Hepatic stellate cell (primary cell): ENCODE results near the gene EDEM1.

Experiments used
- DNase-seq: peaks from one replicate; pipeline ENCODE4 v3.0.0; 2011; ENCODE audit warnings: low spot score

EDEM1 gene

DNA sequence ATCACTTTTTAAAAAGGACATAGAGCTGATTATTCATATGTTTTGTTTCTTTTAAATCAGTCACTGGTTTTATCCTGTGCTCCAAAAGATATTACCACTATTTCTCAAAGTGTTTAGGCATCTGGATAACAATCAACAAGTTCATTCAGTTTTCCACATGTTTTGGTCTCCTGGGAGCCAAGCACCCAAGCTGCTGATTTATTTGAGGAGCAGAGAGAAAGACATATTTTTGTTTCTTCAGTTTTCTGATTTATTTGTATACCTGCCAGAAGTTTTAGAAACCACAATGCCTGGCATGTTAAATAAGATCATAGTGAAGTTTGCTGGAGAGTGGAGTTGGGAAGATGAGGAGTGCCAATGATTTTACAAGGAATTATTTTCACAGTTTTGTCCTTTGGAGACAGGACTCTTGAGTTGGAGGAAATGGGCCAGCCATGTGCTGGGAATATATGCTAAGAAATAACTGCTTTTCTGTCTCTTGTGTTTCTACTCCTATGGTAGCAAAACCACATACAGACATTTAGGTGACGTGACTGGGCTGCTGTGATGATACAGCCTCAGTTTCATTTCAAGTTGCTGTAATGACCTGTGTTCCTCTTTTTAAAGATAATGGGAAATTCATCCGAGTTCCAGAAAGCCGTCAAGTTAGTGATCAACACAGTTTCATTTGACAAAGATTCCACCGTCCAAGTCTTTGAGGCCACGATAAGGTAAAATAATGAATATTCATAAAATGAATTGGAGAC is 11.7 kb downstream of the EDEM1 start:
- no peak for DNase-seq

DNA sequence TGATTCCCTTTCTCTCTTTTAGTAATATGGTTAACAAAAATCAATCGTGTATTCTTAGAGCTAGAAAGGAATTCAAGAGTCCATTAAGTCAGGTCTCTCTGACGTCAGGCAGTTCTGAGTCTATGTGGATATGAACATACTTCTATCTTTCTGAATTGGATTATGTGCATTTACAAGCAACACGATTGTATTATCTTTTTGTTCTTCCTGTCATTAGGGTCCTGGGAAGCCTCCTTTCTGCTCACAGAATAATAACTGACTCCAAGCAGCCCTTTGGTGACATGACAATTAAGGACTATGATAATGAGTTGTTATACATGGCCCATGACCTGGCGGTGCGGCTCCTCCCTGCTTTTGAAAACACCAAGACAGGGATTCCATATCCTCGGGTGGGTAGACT is 14.0 kb downstream of the EDEM1 start:
- DNase-seq = no peak

DNA sequence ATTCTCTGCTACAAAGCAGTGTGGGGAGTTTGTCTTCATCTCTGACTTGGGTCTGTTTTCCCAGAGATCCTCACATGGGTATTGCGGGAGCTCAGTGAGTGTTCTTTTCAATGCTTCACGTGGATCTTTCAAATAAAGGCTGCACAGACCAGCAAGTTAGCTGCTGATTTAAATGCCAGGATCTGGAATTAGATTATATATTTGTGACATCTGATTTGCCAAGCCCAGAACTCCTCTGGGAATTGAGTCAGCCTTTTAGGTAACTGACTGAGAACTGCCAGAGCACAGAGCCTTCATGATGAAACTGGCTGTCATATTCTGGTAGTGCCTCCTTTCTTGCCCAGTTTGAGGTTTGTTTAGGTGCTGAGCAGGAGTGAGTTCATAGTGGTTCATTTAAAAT is 14.7 kb downstream of the EDEM1 start:
- DNase-seq = no peak

DNA sequence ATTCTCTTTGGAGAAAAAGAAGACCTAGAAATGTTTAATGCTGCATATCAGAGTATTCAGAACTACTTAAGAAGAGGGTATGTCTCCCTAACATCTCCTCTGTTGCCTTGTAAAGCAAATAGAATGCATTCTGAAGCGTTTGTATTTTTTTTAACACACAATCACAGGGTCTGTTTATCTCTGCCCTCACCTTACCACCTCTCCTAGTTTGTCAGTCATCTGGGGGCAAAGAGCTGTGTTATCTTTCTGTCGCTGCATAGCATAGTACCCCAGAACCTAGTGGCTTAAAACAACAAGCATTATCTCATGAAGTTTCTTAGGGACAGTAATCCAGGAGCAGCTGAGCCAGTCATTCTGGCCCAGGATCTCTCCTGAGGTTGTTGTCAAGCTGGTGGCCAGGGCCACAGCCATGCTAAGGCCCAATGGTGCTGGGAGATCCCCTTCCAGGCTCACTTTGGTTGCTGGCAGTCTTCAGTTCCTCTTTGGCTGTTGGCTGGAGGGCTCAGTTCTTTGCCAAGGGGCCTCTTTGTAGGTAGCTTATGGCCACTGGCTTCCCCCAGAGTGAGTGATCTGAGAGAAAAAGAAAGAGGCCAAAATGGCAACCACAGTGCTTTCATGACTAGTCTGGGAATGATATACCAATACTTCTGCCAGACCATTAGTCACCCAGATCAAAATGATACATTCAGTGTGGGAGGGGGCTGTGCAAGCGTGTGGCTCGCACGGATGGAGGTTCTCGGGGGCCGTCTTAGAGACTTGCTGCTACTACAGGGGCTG is 17.8 kb downstream of the EDEM1 start:
- DNase-seq = no peak

DNA sequence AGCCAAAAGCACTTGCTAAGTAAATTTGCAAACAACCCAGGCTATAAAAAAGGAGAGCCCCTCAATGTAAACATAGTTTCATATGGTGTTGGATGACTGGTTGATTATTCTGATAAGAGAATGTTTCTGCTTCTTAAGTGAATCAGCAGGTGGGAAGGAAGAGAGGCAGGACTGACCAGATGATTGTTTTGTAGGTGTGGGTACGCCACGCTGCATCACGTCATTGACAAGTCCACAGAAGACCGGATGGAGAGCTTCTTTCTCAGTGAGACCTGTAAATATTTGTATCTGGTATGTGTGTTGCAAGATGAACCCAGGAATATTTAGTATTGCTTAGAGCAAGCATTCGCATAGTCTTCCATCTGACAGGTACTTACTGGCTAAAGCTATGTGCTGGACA is 23.4 kb downstream of the EDEM1 start:
- DNase-seq = no peak

DNA sequence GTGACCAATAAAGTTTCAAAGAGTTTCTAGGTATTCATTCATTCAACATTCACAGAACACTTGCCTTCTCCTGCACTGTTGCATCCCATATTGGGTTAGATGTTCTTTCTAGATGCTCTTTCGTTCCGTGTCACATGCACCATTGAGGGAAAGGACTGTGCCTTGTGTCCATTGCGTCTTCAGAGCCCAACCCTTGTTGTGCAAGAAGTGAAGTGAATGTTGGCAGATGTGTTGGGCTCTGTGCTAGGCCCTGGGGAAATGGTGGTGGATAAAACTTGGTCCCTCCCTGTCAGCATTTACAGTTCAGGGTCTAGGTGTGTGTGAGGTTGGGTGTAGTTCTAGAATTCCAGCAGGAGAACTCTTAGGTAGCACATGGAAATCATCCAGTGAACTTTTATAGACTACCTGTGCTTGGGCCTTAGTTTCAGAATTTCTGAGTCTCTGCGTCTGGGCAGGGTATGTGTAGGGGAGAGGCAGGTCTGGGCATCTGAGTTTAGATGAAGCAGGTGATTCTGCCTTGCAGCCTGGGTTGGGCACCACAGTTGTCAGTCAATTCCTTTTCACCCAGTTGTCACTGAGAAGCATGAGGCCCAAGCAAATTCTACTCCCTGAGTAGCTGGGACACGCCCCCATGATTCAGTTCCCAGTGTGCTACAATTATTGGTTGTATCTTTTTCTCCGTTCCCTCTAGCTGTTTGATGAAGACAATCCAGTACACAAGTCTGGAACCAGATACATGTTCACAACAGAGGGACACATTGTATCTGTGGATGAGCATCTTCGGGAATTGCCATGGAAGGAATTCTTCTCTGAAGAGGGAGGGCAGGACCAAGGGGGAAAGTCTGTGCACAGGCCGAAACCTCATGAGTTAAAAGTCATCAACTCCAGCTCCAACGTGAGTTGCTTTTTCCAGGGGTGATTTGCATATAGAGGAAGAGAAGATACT is 25.4 kb downstream of the EDEM1 start:
- DNase-seq = no peak

DNA sequence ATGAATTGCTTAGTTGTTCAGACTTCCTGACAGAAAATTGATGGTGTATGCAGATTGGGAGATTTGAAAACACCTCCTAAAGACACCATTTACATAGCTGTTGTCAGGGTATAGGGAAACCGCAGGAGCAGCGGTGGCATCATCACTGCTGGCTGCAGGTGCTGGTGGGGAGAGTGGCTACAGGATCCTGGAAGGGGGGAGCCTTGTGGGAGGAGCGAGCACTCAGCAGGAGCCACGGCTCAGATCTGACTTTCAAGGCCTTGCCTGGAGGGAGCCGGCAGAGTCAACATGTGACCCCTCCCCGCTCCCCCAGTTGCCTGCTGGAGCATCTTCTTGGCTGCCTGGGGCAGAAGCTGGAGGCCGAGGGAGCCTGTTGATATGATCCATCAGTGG is 26.1 kb downstream of the EDEM1 start:
- no peak for DNase-seq

DNA sequence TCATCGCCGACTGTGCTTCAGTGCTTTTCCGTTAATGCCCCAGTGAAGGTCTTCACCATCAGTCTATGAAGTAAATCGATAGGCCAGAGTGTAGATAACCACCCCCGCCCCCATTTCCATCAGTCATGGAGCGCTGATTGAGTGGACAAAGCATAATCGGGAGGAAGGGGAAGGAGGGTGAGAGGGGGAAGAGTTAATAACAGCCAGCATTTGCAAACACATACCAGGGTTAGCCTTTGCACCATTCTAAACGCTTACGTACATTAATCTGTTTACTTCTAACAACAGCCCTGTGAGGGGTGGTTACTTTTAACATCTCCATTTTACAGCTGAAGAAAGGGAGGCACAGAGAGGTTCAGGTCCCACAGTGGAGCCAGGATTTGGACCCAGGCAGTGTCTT is 26.8 kb downstream of the EDEM1 start:
- DNase-seq = no peak

DNA sequence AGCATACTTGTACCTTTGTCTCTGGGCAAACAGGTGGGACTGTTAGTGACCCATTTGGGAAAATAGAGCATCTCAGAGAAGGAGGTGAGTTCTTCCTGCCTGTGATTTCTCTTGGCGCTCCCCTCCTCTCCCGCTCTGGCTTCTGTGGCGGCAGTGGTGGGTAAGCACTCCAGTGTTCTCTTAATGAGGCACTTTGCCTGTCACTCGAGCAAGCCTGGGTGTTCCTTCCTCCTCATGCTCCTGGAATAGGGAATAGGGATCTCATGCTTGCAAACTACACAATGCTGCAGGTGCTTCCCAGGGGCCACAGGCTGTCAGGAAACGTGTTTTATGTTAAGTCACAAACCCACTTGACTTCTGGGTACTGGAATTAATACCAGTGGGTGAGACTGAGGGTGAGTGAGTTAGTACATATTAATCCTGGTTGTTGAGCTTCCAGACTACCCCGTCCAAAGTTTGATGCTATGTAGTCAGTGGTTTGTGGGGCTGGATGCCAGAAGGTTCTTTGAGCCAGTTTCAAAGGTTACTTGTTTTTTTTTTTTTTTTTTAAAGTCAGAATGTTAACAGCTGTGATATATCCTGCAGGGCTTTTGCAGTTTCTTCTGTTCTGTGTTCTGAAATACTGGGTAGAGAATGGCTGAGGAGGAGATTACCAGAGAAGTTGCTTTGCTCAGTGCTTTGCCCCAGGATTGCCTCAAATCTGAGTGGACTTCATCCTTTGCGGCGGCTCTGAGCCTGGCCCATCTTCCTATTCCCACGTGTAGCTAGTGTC is 30.5 kb downstream of the EDEM1 start:
- DNase-seq = no peak

DNA sequence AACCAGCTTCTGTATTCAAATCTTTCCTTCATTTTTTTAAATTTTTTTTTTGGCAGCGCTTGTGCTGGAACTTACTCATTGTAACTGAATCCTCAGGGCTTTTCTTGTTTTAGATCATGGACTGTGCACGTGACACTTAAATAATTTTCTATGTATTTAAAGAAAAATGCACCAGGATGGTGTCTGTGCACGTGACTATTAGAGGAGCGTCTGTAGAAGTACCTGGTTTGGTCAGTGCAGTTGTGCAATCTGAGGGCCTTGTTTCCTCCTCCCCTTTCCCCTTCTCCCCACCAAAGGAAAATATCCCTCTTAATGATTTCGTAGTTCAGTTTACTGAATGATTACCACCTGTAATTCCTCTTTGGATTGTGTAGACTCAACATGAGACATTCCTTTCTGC is 31.3 kb downstream of the EDEM1 start:
- no peak for DNase-seq

DNA sequence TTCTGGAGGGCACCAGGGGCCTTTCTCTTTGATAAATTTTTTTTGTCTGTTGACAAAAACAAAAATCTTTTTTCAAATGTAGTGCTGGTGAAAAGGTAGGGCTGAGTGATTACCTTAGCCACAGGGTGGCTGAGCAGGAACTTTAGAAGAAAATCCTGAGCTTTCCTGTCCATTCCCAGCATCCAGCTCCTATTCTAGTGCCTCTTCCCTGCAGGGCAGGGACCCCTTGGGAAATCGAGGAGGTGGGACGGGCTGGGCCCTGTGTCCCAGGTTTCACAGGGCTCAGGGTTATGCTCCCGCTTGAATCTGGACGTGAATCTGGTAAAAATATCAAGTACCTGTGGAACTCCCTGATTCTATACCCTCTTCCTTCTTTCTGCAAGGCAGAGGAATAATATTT is 31.7 kb downstream of the EDEM1 start:
- DNase-seq = no peak

DNA sequence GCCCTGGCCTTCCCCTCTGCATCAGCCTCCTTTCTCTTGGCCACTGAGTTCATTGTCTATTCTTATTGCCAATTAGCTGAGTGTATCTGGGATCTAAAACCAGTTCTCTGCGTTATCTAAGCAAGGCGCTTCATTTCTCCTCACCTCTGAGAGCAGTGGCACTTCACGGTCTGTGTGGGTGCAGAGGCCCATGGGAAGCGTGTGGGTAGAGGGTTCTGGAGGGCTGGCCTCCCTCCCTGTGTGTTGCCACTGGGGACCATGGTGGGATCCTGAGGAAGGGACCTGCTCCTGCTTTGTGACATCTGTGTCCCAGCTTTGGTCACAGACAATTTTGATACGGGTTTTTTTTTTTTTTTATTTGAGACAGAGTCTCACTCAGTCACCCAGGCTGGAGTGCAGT is 32.7 kb downstream of the EDEM1 start:
- no peak for DNase-seq

DNA sequence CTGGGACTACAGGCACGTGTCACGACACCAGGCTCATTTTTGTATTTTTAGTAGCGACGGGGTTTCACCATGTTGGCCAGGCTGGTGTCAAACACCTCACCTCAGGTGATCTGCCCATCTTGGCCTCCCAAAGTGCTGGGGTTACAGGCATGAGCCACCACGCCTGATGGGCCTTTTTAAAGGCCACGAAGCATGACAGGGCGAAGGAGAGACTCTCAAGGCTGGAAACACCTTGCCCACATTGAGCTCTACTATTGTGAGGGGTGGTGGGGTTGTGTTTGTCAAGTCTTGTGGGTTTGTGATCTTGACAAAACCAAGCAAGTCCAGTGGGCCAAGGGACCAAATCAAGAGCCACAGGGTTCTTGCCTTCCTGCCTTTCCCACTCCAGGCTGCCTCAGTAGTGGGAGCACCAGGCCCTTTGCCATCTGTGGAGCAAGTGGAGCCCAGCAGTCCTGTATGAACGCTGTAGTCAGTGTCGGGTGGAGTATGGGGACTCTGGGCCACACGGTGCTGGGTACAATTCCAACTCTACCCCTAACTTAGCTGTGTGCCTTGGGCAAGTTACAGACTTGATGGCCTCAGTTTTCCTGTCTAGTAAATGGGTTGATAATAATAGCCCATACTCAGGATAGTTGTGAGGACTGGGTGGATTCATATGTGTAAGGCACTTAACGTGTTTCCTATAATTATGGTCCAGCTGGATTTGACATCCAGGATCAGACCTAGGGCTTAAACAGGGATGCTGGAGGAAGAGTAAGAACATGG is 33.3 kb downstream of the EDEM1 start:
- DNase-seq = no peak

DNA sequence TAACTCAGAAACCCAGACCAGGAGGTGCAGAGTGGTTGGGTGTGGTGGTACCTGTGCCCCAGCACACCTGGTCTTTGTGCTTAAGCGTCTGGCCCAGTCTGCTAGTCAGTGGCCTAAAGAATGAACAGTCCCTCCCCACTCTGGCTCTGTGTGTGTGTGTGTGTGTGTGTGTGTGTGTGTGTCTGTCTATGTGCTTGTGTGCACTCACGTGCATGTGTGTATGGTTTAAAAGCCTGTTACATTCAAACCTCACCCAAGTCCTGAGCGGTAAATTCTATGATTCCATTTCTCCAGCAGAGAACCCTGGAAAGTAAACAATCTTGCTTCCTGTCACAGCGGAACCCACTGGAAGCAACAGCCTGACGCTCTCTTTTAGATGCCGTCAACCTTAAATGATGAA is 34.2 kb downstream of the EDEM1 start:
- DNase-seq = no peak

DNA sequence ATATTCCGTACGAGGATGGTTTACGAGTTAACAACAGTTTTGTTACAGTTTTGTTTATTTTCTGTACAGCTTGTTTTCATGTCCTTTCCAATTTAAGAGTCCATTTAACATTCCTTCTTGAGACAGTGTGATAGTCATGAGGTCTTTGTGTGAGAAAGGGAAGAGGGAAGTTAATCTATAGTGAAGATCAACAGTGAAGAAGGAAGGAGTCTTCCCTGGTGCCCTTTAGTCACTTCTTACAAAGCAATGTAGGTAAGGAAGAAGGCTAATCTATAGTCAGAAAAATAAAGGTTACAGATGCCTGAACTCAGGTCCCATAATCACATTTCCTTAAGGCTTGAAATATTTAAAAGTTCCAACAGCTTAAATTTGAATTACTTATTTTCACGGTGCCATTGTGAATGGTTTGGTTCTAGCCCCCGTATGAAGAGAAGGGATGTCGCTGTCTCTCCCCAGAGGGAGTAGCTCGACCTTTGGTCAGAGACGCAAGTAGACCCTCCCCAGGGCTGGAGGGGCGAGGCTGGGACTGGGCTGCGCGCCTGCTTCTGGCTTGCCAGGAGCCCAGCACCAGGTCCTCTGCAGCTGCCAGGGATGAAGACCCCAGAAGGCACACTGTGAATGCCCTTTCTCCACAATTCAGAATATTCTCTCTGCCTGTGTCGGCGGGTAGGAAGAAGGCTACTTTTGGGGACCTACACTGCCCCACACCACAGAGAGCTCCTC is 34.9 kb downstream of the EDEM1 start:
- DNase-seq = no peak

DNA sequence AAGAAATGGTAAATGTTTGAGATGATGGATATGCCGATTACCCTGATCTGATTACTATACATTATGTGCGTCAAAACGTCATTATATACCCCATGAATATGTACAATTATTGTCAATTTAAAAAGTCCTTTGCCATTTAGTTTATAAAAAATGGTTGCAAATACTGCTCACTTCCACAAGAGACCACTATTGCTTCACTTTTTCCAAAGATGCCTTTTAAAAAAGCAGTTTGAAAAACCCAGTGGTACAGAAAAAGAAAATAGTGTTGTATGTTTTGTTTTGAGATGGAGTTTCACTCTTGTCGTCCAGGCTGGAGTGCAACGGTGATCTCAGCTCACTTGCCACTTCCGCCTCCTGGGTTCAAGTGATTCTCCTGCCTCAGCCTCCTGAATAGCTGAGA is 39.3 kb downstream of the EDEM1 start:
- DNase-seq = peak; percentile 34

DNA sequence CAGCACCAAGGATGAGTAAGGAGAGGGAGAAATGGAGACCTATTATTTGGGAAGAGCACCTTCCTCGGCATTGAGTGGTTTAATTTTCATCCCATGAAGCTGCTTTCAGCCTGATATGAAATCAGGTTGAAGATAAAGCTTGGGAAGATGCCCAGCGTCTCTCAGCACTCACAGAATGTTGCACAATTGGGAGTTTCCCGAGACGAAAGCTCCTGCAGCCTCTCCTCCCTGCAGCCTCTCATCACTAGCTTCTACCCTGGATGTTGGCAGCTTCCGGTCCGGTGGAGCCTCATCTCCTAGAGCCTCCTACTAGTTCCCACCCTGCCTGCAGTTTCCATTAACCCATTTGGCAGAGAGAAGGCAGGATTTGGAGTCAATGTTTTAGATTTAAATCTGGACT is 40.3 kb downstream of the EDEM1 start:
- DNase-seq = no peak

DNA sequence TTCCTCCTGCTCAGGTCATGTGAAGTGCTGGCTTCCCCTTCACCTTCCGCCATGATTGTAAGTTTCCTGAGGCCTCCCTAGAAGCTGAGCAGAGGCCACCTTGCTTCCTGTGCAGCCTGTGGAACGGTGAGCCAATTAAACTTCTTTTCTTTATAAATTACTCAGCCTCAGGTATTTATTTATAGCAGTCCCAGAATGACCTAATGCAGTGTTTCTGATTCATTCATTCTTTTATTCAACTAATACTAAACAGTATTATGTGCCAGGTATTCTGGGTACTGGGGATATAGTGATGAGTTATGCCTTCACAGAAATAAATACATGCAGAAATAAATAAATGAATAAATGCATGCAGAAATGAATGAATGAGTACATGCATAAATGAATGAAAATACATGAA is 41.9 kb downstream of the EDEM1 start:
- no peak for DNase-seq

DNA sequence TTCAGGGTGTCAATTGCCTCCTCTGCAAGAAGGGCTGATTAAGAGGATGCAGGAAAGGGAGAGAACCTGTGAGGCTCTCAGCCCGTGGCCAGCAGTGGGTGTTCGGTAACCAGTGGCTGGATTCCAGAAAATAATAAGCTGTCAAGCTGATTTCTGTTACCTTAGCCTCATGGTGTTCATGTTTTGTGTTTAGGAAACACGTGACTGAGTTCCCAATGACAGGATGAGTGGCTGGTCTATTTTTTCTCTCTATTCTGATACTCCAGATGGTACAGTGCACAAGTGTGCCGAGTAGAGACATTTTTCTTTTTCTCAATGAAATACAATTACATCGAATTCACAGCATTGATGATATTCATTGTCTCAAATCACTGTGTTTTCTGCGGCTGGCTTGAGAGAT is 43.6 kb downstream of the EDEM1 start:
- no peak for DNase-seq

DNA sequence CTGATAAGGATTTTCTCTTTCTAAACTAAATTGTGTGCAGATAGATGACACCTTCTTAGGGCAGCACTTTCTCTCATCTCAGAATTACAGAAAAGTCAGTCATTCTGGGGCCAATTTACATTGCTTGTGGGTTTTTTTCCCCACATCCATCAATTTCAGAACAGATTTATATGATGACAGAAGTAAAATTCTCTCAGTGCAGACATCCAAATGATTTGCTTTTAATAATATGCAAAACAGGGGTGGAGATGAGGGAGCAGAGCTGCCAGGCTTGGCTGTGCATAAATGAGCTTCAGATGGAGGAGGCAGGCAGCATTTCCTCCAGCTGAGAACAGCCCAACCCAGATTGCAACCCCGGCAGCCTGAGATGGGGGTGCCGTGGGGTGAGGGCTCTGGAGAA is 44.0 kb downstream of the EDEM1 start:
- DNase-seq = no peak

DNA sequence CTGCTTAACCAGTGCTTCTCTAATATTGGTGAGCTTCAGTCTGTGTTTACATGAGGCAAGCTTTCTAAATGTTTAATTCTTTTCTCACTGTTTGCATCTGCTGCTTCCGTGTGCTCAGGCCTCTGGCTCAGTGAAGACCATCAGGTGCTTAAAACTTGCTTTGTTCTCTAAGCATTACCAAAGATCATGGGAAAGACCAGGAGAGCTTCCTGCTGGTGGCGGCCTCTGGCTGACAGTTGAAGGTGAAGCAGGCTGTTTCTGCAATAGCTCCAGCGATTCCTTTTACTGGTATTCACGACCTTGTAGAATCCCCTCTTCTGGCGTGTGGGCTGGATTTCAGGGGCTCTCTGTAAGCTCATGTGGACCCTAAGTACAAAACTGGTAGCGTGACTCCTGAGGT is 45.1 kb downstream of the EDEM1 start:
- no peak for DNase-seq
